CD4-positive, alpha-beta T cell treated with Interferon gamma for 1 hour (primary cell): ENCODE data around the gene ZNF33B.
"Not testable (repeated sequence)": the region's sequence is repeated elsewhere in the genome, so short reads cannot be mapped to it uniquely, and the experiment has no call there.

Experiments used
- DNase-seq: peaks from one replicate; pipeline ENCODE4 v3.0.0-alpha.2; 2020

ZNF33B gene

GRCh38 chr10:42638055-42638820, at the start of gene ZNF33B:
Gene ZNF33B (minus strand): TSS chr10:42638570. CDS start chr10:42636928, 1,642 bp downstream.
- peak; percentile 94 for DNase-seq

GRCh38 chr10:42684517-42684916, 46.1 kb upstream of the ZNF33B start:
- DNase-seq: no peak

- DNase-seq: no peak
Measured at GRCh38 chr10:42680267-42680666, 41.9 kb upstream of the ZNF33B start.

- DNase-seq: not testable (repeated sequence)
Measured at GRCh38 chr10:42665181-42665979, 27.0 kb upstream of the ZNF33B start.

GRCh38 chr10:42654419-42654818, 16.0 kb upstream of the ZNF33B start:
- no peak for DNase-seq

GRCh38 chr10:42652858-42653257, 14.5 kb upstream of the ZNF33B start:
- no peak for DNase-seq

- DNase-seq: no peak
Measured at GRCh38 chr10:42650374-42650773, 12.0 kb upstream of the ZNF33B start.

- no peak for DNase-seq
Measured at GRCh38 chr10:42648512-42648911, 10.1 kb upstream of the ZNF33B start.

- DNase-seq: no peak
Measured at GRCh38 chr10:42646687-42647640, 8.6 kb upstream of the ZNF33B start.

GRCh38 chr10:42646214-42646613, 7.8 kb upstream of the ZNF33B start:
- no peak for DNase-seq

GRCh38 chr10:42645516-42645915, 7.1 kb upstream of the ZNF33B start:
- DNase-seq: no peak

- DNase-seq: no peak
Measured at GRCh38 chr10:42645103-42645502, 6.7 kb upstream of the ZNF33B start.

- DNase-seq: no peak
Measured at GRCh38 chr10:42640610-42641229, 2.4 kb upstream of the ZNF33B start.

- no peak for DNase-seq
Measured at GRCh38 chr10:42638821-42639270, 476 bp upstream of the ZNF33B start.

- DNase-seq: no peak
Measured at GRCh38 chr10:42637648-42638054, 719 bp downstream of the ZNF33B start.

- no peak for DNase-seq
Measured at GRCh38 chr10:42637142-42637541, 1.2 kb downstream of the ZNF33B start.

- no peak for DNase-seq
Measured at GRCh38 chr10:42635098-42635497, 3.3 kb downstream of the ZNF33B start.

- DNase-seq: no peak
Measured at GRCh38 chr10:42632564-42632963, 5.8 kb downstream of the ZNF33B start.

GRCh38 chr10:42630537-42631134, 7.7 kb downstream of the ZNF33B start:
- no peak for DNase-seq

- DNase-seq: no peak
Measured at GRCh38 chr10:42623929-42624328, 14.4 kb downstream of the ZNF33B start.

GRCh38 chr10:42618424-42618823, 19.9 kb downstream of the ZNF33B start:
- DNase-seq: no peak

GRCh38 chr10:42615419-42615818, 23.0 kb downstream of the ZNF33B start:
- no peak for DNase-seq
